Lower leg skin (tissue), 4 donors: ENCODE measurements around the gene AKR1C4. TPM values are rescaled to one million over a fixed set of nuclear protein-coding genes. Genes with fewer than 3 reads are reported as not detected.
"Not testable (repeated sequence)": the region's sequence is repeated elsewhere in the genome, so short reads cannot be mapped to it uniquely, and the experiment has no call there.

Experiments used
- DNase-seq, 2 donors: peaks; one replicate each; pipeline ENCODE4 v3.0.0-alpha.2; 2019; ENCODE audit warnings: low spot score in 2 of 2
- H3K4me3 ChIP-seq: fragments of 200-600 bp; sonication (generic); 2 replicates; pipeline ENCODE4 v1.5.1; 2017; ENCODE audit warnings: mild to moderate bottlenecking, low read depth; ENCODE audit not compliant: poor library complexity, severe bottlenecking
- POLR2A ChIP-seq, 2 donors: fragments of 450-650 bp; IDR thresholded peaks; one replicate each; pipeline ENCODE4 v1.6.1; 2016 to 2017; ENCODE audit warnings: antibody characterized with exemption in 2 of 2, mild to moderate bottlenecking in 1 of 2, moderate library complexity in 1 of 2
- WGBS, 2 donors: methylation state at CpG; one replicate each; pipeline ENCODE4 v1.1.5; 2018; 5-methylcytosine and 5-hydroxymethylcytosine counted together
- intact Hi-C: fragments of 100-400 bp; cut with DNase I; formaldehyde crosslinking; loops from one replicate; pipeline ENCODE4 v1.15.0; 2023; ENCODE audit warnings: low total_unique reads
- total RNA-seq, 4 donors: library from RNA; depleted of rRNA; stranded (reverse); fragments of >200 nt; gene quantifications; one replicate each; pipeline ENCODE4 v1.1.0, GENCODE V29; 2016
- TF ChIP-seq, protein P1 (sequence below), 3 donors: fragments of 450-650 bp; IDR thresholded peaks; one replicate each; pipeline ENCODE4 v1.5.1; 2016; ENCODE audit warnings: antibody characterized with exemption in 3 of 3, mild to moderate bottlenecking in 3 of 3, moderate library complexity in 2 of 3

The AKR1C4 gene
- total RNA-seq, 4 donors from 2014 or later, result not detected

DNA sequence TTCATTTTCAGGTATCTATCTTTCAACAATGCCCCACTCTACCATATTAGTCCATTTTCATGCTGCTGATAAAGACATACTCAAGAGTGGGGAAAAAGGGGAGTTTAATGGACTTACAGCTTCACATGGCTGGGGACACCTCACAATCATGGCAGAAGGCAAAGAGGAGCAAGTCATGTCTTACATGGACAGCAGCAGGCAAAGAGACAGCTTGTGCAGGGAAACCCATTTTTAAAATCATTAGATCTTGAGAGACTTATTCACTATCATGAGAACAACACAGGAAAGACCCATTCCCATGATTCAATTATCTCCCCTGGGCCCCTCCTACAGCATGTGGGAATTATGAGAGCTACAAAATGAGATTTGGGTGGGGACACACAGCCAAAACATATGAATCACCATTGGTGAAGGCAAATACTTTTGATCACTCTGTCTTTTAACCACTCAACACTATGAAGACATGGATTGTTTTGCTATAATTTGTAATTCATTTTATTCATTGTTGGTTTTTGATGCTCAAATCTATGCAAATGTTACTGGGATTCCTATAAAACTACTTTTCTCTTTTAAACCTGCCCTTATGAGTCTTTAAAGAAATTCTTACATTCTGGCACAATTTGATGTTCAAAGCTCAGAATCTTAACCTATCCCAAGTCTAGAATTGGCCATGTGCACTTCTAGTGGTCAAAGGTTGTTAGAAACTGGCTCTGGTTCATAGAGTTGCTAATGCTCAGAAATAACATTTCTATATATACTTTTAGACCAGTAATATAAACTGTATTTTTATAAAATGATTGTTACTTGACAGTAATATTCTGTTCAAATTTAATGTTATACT, 15.3 kb downstream of the AKR1C4 start:
- no peak overlapping the region for H3K4me3 ChIP-seq
- TF ChIP-seq, protein P1, sequence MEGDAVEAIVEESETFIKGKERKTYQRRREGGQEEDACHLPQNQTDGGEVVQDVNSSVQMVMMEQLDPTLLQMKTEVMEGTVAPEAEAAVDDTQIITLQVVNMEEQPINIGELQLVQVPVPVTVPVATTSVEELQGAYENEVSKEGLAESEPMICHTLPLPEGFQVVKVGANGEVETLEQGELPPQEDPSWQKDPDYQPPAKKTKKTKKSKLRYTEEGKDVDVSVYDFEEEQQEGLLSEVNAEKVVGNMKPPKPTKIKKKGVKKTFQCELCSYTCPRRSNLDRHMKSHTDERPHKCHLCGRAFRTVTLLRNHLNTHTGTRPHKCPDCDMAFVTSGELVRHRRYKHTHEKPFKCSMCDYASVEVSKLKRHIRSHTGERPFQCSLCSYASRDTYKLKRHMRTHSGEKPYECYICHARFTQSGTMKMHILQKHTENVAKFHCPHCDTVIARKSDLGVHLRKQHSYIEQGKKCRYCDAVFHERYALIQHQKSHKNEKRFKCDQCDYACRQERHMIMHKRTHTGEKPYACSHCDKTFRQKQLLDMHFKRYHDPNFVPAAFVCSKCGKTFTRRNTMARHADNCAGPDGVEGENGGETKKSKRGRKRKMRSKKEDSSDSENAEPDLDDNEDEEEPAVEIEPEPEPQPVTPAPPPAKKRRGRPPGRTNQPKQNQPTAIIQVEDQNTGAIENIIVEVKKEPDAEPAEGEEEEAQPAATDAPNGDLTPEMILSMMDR (IDR thresholded peaks at IDR 0.05), result no peak
- no peak for TF ChIP-seq POLR2A (IDR thresholded peaks at IDR 0.05)
- intact Hi-C loops, result no loop called here
- no peak for DNase-seq

DNA sequence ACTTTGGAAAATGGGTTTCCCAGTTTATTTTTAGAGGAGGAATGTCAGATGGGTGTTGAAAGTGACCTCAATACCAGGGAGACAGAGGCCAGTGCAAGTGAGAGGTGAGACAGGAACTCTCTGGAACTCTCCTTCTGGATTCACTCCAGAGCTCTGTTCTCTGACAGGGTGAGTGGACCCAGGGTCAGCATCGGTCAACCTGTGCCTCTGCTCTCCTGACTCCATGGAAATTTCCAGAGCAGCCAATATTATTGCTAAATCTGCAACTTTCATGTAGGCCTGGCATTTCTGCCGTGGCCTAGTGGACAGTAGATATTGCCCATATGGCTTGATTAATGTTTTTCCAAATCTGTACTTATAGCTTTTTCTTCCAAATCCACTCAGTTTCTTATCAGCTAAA, 20.2 kb downstream of the AKR1C4 start:
- no peak for DNase-seq
- 46 to 48% methylated on average over 2 of the region's 2 CpGs for WGBS, 2 donors
- H3K4me3 ChIP-seq, result no peak overlapping the region
- no peak for TF ChIP-seq POLR2A (IDR thresholded peaks at IDR 0.05)
- TF ChIP-seq, protein P1 (IDR thresholded peaks at IDR 0.05), result no peak
- intact Hi-C loops, result no loop called here

DNA sequence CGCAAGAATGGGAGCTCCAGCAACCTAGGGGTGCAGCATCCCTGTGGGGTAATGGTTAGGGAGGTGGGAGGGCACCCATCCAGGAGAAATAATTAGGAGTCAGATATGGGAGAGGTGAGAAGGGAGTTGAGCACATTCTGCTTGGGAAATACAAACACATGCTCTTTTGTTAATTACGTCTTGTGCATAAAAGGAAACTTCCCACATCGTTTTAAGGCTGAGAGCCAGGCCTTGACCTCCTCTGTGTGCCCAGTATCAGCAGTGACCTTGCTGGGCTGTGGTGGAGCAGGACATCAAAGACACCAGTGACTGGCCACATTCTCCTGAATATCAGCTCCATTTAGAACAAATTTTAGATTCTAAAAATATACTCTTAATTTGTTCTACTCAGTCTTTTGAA, 22.6 kb downstream of the AKR1C4 start:
- DNase-seq, result no peak
- TF ChIP-seq, protein P1 (IDR thresholded peaks at IDR 0.05), result no peak
- no peak for TF ChIP-seq POLR2A (IDR thresholded peaks at IDR 0.05)
- H3K4me3 ChIP-seq, result no peak overlapping the region
- intact Hi-C loops, result no loop called here
- WGBS, 2 donors, result 78% methylated on average over 3 of the region's 3 CpGs

DNA sequence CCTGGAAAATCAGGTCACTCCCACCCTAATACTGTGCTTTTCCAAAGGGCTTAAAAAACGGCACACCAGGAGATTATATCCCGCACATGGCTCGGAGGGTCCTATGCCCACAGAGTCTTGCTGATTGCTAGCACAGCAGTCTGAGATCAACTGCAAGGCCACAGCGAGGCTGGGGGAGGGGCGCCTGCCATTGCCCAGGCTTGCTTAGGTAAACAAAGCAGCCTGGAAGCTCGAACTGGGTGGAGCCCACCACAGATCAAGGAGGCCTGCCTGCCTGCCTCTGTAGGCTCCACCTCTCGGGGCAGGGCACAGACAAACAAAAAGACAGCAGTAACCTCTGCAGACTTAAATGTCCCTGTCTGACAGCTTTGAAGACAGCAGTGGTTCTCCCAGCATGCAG, 26.3 kb downstream of the AKR1C4 start:
- intact Hi-C loops, DNase-seq, H3K4me3 ChIP-seq: not testable (repeated sequence)
- WGBS, 2 donors, result 80 to 89% methylated on average over 6 to 7 of the region's 7 CpGs

DNA sequence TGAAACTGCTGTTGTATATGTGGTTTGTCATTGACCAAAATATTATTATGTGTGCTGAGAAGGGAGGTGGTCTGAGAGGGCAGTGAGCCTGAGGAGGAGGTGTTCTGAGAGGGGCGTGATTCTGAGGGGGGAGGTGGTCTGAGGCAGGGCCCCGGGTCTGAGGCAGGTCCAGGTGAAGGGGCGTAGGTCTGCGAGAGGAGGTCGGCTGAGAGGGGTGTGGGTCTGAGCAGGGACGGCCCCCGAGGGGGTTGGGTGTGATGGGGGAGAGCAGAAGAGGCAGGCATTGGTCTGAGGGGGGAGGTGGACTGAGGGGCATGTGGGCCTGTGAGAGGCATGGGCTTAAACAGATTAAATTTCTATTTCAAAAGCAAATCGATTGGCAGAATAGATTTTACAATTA, 32.4 kb downstream of the AKR1C4 start:
- TF ChIP-seq, protein P1 (IDR thresholded peaks at IDR 0.05), result no peak
- no peak for TF ChIP-seq POLR2A (IDR thresholded peaks at IDR 0.05)
- no peak overlapping the region for H3K4me3 ChIP-seq
- intact Hi-C loops, result no loop called here
- WGBS, 2 donors, result 83 to 89% methylated on average over 8 of the region's 8 CpGs
- DNase-seq, result no peak

DNA sequence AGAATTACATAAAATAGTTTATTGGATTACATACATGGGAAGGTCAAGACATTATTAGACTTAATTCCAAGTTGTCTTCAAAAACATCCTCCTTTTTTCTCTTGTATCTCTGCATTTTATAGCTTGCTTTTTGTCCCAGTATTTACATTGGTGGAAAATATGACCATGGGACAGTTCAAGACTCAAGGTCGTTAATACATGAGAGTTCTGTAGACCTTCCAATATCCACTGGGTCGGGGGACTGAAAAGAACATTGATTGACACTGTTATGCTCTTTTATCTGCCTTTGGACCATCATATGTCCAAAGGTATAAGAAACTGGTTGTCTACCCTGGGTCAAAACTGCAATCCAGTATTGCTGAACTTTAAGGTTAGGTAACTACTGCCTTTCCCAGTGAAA, 36.7 kb downstream of the AKR1C4 start:
- intact Hi-C loops, result no loop called here
- 75 to 91% methylated on average over 2 of the region's 2 CpGs for WGBS, 2 donors
- H3K4me3 ChIP-seq, result no peak overlapping the region
- no peak for TF ChIP-seq POLR2A (IDR thresholded peaks at IDR 0.05)
- TF ChIP-seq, protein P1 (IDR thresholded peaks at IDR 0.05), result no peak
- DNase-seq, result no peak
